ENCODE results near the gene NCS1. TPM values are rescaled to one million over a fixed set of nuclear protein-coding genes. Genes with fewer than 3 reads are reported as not detected.

The NCS1 gene
- total RNA-seq, 2 experiments from 2014 or later = 0.17 TPM; not detected in 1

DNA sequence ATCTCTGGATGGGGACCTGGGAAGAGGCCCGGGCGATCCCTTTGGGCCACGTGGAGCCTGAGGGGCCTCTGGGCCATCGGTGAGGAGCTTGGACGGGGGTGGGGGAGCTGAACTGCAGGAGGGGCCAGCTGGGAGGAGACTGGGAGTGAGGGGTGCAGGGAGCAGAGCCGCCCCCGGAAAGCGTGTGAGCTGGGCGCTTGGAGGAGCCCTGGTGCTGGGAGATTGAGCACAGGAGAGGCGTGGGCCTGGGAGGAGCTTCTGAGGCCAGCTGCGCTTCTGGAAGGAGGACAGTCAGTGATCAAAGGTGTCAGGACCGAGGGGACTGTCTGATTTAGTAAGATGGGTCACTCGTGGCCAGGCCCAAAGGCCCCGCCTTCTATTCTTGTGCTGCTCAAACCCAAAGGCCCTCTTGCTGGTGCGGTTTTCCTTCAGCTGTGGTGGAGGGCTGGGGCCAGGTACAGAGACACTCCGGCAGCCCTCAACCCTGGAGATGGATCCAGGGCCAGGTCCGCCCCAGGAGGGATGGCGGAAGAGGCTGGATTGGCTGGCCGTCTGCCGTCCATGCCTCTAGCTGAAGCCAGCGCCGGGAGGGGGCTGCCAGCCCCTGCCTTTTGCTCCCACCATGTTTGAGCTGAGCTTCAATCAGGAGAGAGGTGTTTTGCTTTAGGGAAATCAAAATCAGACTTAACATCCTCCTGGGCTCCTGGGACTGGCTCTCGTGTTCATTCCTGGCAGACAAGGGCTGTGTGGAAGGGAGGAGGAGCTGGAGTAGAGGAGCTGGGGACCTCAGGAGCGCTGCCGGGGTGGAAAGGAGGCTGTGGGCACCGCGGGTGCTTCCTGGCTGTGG, 21.6 kb downstream of the NCS1 start:
- peaks cover 0 to 4% of the 10 kb centered on the region in 2 experiments for H3K9me3 ChIP-seq (ENCODE audit: control insufficient read depth in 1 of 2, insufficient read depth in 1 of 2, low read length in 2 of 2)
- Mint-ChIP-seq H3K36me3 (ENCODE audit: low read depth) (no peaks in the 10 kb centered on the region), H3K9me3 (no peaks in the 10 kb centered on the region), H3K27me3 (no peaks in the 10 kb centered on the region), H3K4me1 (ENCODE audit: low read depth) (no peaks in the 10 kb centered on the region), H3K4me3 (no peak overlapping the region), H3K27ac (no peak overlapping the region)
- H3K4me3 ChIP-seq (ENCODE audit: low read length) = no peak overlapping the region
- TF ChIP-seq, protein P1, sequence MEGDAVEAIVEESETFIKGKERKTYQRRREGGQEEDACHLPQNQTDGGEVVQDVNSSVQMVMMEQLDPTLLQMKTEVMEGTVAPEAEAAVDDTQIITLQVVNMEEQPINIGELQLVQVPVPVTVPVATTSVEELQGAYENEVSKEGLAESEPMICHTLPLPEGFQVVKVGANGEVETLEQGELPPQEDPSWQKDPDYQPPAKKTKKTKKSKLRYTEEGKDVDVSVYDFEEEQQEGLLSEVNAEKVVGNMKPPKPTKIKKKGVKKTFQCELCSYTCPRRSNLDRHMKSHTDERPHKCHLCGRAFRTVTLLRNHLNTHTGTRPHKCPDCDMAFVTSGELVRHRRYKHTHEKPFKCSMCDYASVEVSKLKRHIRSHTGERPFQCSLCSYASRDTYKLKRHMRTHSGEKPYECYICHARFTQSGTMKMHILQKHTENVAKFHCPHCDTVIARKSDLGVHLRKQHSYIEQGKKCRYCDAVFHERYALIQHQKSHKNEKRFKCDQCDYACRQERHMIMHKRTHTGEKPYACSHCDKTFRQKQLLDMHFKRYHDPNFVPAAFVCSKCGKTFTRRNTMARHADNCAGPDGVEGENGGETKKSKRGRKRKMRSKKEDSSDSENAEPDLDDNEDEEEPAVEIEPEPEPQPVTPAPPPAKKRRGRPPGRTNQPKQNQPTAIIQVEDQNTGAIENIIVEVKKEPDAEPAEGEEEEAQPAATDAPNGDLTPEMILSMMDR (IDR thresholded peaks at IDR 0.05) = no peak
- POLR2A ChIA-PET = no interaction called here
- no peaks in the 10 kb centered on the region for H3K4me1 ChIP-seq (ENCODE audit: insufficient read depth, low read length)
- CTCF ChIA-PET = no interaction called here
- intact Hi-C loops (cut with DNase I, micrococcal nuclease) = no loop called here
- DNase-seq = no peak
- no peaks in the 10 kb centered on the region for H3K27me3 ChIP-seq (ENCODE audit: control insufficient read depth in 1 of 2, insufficient read depth in 2 of 2, low read length in 2 of 2)
- H3K27ac ChIP-seq (ENCODE audit: low read depth in 1 of 2, low read length in 2 of 2) = no peak overlapping the region
- ATAC-seq (ENCODE audit: poor library complexity) = no peak
- no peaks in the 10 kb centered on the region for H3K36me3 ChIP-seq (ENCODE audit: insufficient read depth, low read length)

DNA sequence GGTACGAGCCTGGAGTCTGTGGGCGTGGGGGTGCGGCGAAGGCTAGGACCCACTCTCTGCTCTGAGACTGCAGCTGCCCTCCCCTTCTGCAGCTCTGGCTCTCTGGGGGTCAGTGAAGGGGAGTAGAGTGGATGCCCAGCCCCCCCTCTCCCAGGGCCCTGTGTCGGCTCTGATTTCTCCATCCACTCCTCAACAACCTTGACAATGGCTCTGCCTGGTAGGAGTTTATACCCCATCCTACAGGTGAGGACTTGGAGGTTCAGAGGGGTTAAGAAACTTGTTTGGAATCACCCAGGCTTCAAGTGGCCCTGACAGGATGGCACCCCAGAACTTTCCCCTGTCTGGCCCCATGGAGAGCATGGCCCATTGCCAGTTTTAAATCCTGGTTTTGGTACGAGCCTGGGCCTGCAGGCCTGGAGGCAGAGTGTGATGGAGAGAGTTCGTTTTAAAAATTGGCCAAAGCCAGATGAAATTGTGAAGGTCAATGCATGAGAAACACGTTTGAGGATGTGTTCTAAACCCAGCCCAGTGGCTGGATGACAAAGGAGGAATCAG, 22.3 kb downstream of the NCS1 start:
- Mint-ChIP-seq H3K27me3 (no peaks in the 10 kb centered on the region), H3K27ac (no peak overlapping the region), H3K9me3 (no peaks in the 10 kb centered on the region), H3K4me3 (no peak overlapping the region), H3K4me1 (ENCODE audit: low read depth) (no peaks in the 10 kb centered on the region), H3K36me3 (ENCODE audit: low read depth) (no peaks in the 10 kb centered on the region)
- intact Hi-C loops (cut with DNase I, micrococcal nuclease) = no loop called here
- CTCF ChIA-PET = no interaction called here
- no peak for ATAC-seq (ENCODE audit: poor library complexity)
- Histone ChIP-seq H3K9me3 (ENCODE audit: control insufficient read depth in 1 of 2, insufficient read depth in 1 of 2, low read length in 2 of 2) (peaks cover 0 to 4% of the 10 kb centered on the region in 2 experiments), H3K27ac (ENCODE audit: low read depth in 1 of 2, low read length in 2 of 2) (no peak overlapping the region), H3K4me1 (ENCODE audit: insufficient read depth, low read length) (no peaks in the 10 kb centered on the region), H3K27me3 (ENCODE audit: control insufficient read depth in 1 of 2, insufficient read depth in 2 of 2, low read length in 2 of 2) (no peaks in the 10 kb centered on the region), H3K4me3 (ENCODE audit: low read length) (no peak overlapping the region), H3K36me3 (ENCODE audit: insufficient read depth, low read length) (no peaks in the 10 kb centered on the region)
- TF ChIP-seq, protein P1 (IDR thresholded peaks at IDR 0.05) = no peak
- no peak for DNase-seq
- POLR2A ChIA-PET = no interaction called here

DNA sequence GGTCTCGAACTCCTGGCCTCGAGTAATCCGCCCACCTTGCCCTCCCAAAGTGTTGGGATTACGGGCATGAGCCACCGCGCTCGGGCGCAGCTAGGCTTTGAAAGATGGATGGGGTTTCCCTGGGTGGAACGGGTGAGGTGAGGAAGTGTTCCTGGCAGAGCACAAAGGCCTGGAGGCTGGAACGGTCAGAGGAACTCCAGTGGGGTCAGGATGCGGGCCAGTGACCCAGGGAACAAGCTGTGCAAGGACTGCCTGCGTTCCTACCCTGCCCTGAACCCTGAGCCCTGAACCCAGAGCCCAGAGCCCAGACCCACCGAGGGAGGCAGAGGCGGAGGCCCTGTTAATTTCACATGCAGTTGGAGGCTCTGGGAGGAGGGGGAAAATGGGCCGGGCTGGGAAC, 23.4 kb downstream of the NCS1 start:
- Histone ChIP-seq H3K27me3 (ENCODE audit: control insufficient read depth in 1 of 2, insufficient read depth in 2 of 2, low read length in 2 of 2) (no peaks in the 10 kb centered on the region), H3K9me3 (ENCODE audit: control insufficient read depth in 1 of 2, insufficient read depth in 1 of 2, low read length in 2 of 2) (peaks cover 0 to 4% of the 10 kb centered on the region in 2 experiments), H3K36me3 (ENCODE audit: insufficient read depth, low read length) (no peaks in the 10 kb centered on the region), H3K27ac (ENCODE audit: low read depth in 1 of 2, low read length in 2 of 2) (no peak overlapping the region), H3K4me1 (ENCODE audit: insufficient read depth, low read length) (no peaks in the 10 kb centered on the region), H3K4me3 (ENCODE audit: low read length) (no peak overlapping the region)
- H3K27me3 Mint-ChIP-seq = no peaks in the 10 kb centered on the region
- no peak overlapping the region for H3K4me3 Mint-ChIP-seq
- DNase-seq (no peak), ATAC-seq (ENCODE audit: poor library complexity) (no peak)
- H3K4me1 Mint-ChIP-seq (ENCODE audit: low read depth) = no peaks in the 10 kb centered on the region
- H3K9me3 Mint-ChIP-seq = no peaks in the 10 kb centered on the region
- H3K36me3 Mint-ChIP-seq (ENCODE audit: low read depth) = no peaks in the 10 kb centered on the region
- H3K27ac Mint-ChIP-seq = no peak overlapping the region
- ChIA-PET CTCF (no interaction called here), POLR2A (no interaction called here)
- TF ChIP-seq, protein P1 (IDR thresholded peaks at IDR 0.05) = no peak
- intact Hi-C loops (cut with DNase I, micrococcal nuclease) = no loop called here

Measured in CD4-positive, alpha-beta T cell (primary cell).